Endothelial cell of umbilical vein (primary cell): ENCODE results near the gene B9D2. TPM values are rescaled to one million over a fixed set of nuclear protein-coding genes. Genes with fewer than 3 reads are reported as not detected.

Experiments used
- BruUV-seq: library from RNA; stranded (reverse); fragments of 400-500 nt; replicated peaks from 2 replicates; lab custom pipeline; 2021; lab: Mats Ljungman, UMichigan
- CTCF ChIA-PET: fragments of 300-600, 350-600 bp; sonication (Branson Sonifier 250); formaldehyde crosslinking; loops from one replicate; lab custom pipeline; 2021; ENCODE audit warnings: antibody characterized with exemption, inconsistent platforms; lab: Charles Lee
- POLR2A ChIA-PET: fragments of 300-600, 350-600 bp; sonication (Branson Sonifier 250); formaldehyde crosslinking; loops from one replicate; lab custom pipeline; 2021; ENCODE audit warnings: antibody characterized with exemption, inconsistent platforms; lab: Charles Lee
- DNase-seq: peaks from one replicate; pipeline ENCODE4 v3.0.0-alpha.2; 2011; ENCODE audit warnings: low read depth, low spot score
- FAIRE-seq: peaks from 2 replicates; lab custom pipeline; 2011; peaks lifted over from hg19 to GRCh38; lab: Jason Lieb, UNC
- H2AFZ ChIP-seq: 2 replicates; pipeline ENCODE4 v1.6.0; 2012; ENCODE audit warnings: low read depth, low read length, control low read depth, inconsistent platforms
- H3K27ac ChIP-seq: 2 replicates; pipeline ENCODE4 v1.5.1; 2011; ENCODE audit warnings: low read depth, mild to moderate bottlenecking, control low read depth, low read length, moderate library complexity; ENCODE audit not compliant: insufficient read depth
- H3K27me3 ChIP-seq, 2 experiments: 2 replicates each; pipeline versions ENCODE4 v1.6.0 to v1.6.1; 2011; ENCODE audit warnings: low read length in 2 of 2, mixed read lengths in 1 of 2; ENCODE audit not compliant: control insufficient read depth in 2 of 2, insufficient read depth in 2 of 2
- H3K36me3 ChIP-seq, 2 experiments: 2 replicates in 1 of 2; 3 replicates in 1 of 2; pipeline ENCODE4 v1.5.1; 2011; ENCODE audit warnings: low read length in 2 of 2, mild to moderate bottlenecking in 1 of 2, moderate library complexity in 1 of 2; ENCODE audit not compliant: control insufficient read depth in 2 of 2, insufficient read depth in 2 of 2; ENCODE audit errors: extremely low read depth in 1 of 2
- H3K4me1 ChIP-seq: 3 replicates; pipeline ENCODE4 v1.5.1; 2011; ENCODE audit warnings: mild to moderate bottlenecking, low read length; ENCODE audit not compliant: control insufficient read depth, insufficient read depth; ENCODE audit errors: extremely low read depth
- H3K4me2 ChIP-seq: 2 replicates; pipeline ENCODE4 v1.6.1; 2011; ENCODE audit warnings: low read length, control low read depth, mixed read lengths; ENCODE audit not compliant: insufficient read depth
- H3K4me3 ChIP-seq, 3 experiments: fragments of 200-600 bp in 1 of 3; sonication (generic), shearing (Covaris generic) in 1 of 3; replicated peaks in 1 of 3; 2 replicates each; pipeline ENCODE4 v1.5.1; 2011 to 2016; ENCODE audit warnings: control low read depth in 3 of 3, low read length in 3 of 3, mild to moderate bottlenecking in 2 of 3, inconsistent platforms in 1 of 3, low read depth in 1 of 3, moderate library complexity in 1 of 3; ENCODE audit not compliant: insufficient read depth in 1 of 3
- H3K79me2 ChIP-seq: 2 replicates; pipeline ENCODE4 v1.6.0; 2012; ENCODE audit warnings: low read length, inconsistent platforms; ENCODE audit not compliant: control insufficient read depth, insufficient read depth
- H3K9ac ChIP-seq: replicated peaks from 2 replicates; pipeline ENCODE3; 2011; ENCODE audit warnings: low read length, control low read depth; ENCODE audit not compliant: insufficient read depth; ENCODE audit errors: extremely low read depth
- H3K9me1 ChIP-seq: replicated peaks from 3 replicates; pipeline ENCODE4 v1.6.0; 2011; ENCODE audit warnings: mild to moderate bottlenecking, low read length; ENCODE audit not compliant: control insufficient read depth, insufficient read depth; ENCODE audit errors: extremely low read depth
- H3K9me3 ChIP-seq: replicated peaks from 2 replicates; pipeline ENCODE4 v1.5.1; 2012; ENCODE audit warnings: low read length, inconsistent platforms; ENCODE audit not compliant: control insufficient read depth, insufficient read depth
- H4K20me1 ChIP-seq: replicated peaks from 2 replicates; pipeline ENCODE3; 2011; ENCODE audit warnings: mild to moderate bottlenecking, low read length; ENCODE audit not compliant: control insufficient read depth, insufficient read depth; ENCODE audit errors: extremely low read depth
- EZH2 ChIP-seq: IDR thresholded peaks from 2 replicates; pipeline ENCODE4 v1.6.1; 2012; ENCODE audit warnings: borderline replicate concordance, low read depth, mild to moderate bottlenecking, moderate library complexity, low read length, inconsistent platforms; ENCODE audit not compliant: severe bottlenecking
- FOS ChIP-seq: IDR thresholded peaks from 2 replicates; pipeline ENCODE4 v1.6.1; 2011; ENCODE audit warnings: mild to moderate bottlenecking, low read length, moderate library complexity, borderline replicate concordance; ENCODE audit not compliant: insufficient read depth
- JUN ChIP-seq: IDR thresholded peaks from 2 replicates; pipeline ENCODE4 v1.6.1; 2011; ENCODE audit warnings: borderline replicate concordance, low read depth; ENCODE audit not compliant: insufficient read length, insufficient read depth
- MAX ChIP-seq: IDR thresholded peaks from 2 replicates; pipeline ENCODE4 v1.6.1; 2011; ENCODE audit not compliant: insufficient read depth, insufficient read length
- MYC ChIP-seq: IDR thresholded peaks from one replicate; pipeline ENCODE4 v1.6.1; 2011; ENCODE audit warnings: mild to moderate bottlenecking, low read depth, low read length
- POLR2A ChIP-seq: IDR thresholded peaks from 2 replicates; pipeline ENCODE4 v1.6.1; 2012; ENCODE audit warnings: low read depth, mild to moderate bottlenecking, control low read depth, low read length
- POLR2AphosphoS5 ChIP-seq: IDR thresholded peaks from 2 replicates; pipeline ENCODE4 v1.6.1; 2012; ENCODE audit warnings: low read depth, mild to moderate bottlenecking, control low read depth, low read length, moderate library complexity; ENCODE audit not compliant: insufficient read depth
- dilution Hi-C: fragments of 300-500 bp; cut with MboI; formaldehyde crosslinking; loops from one replicate; pipeline ENCODE4 v1.15.0; 2019; ENCODE audit warnings: low sequenced_read_pairs; ENCODE audit not compliant: extremely low pct_ligation_motif_present
- intact Hi-C: fragments of 100-400 bp; cut with micrococcal nuclease; formaldehyde crosslinking; loops from one replicate; pipeline ENCODE4 v1.10.0; 2022
- polyA plus RNA-seq, 4 experiments: library from polyadenylated mRNA; depleted of rRNA in 3 of 4; stranded (reverse) in 3 of 4; unstranded in 1 of 4; fragments of >200 nt; gene quantifications; 2 replicates each; pipeline versions ENCODE4 v1.2.1 to v1.2.3, GENCODE V29; 2011 to 2012; ENCODE audit warnings: missing spikeins in 1 of 4
- total RNA-seq: library from RNA; stranded (reverse); gene quantifications from 2 replicates; pipeline ENCODE4 v1.2.3, GENCODE V29; 2021

The B9D2 gene
- total and polyA plus RNA-seq, 2 donors (not counting 3 experiments of a cell fraction or from before 2014, with no cell fraction given): 12.2 to 23.9 TPM

- Histone ChIP-seq H3K27ac (no peak overlapping the region), H3K9ac (no peak overlapping the region), H3K27me3 (no peaks in the 10 kb centered on the region), H3K4me2 (no peak overlapping the region), H3K9me1 (no peaks in the 10 kb centered on the region), H3K36me3 (peaks cover 0 to 20% of the 10 kb centered on the region in 2 experiments), H2AFZ (no peak overlapping the region), H3K79me2 (no peaks in the 10 kb centered on the region), H3K4me3 (no peak overlapping the region), H4K20me1 (no peaks in the 10 kb centered on the region), H3K4me1 (peaks cover 9% of the 10 kb centered on the region), H3K9me3 (no peaks in the 10 kb centered on the region)
- no peak for TF ChIP-seq FOS
- no peak for TF ChIP-seq JUN
- no peak for TF ChIP-seq EZH2
- no peak for TF ChIP-seq MYC
- no peak for TF ChIP-seq POLR2A
- TF ChIP-seq POLR2AphosphoS5: no peak
- no peak for TF ChIP-seq MAX
- intact Hi-C loops (no loop called here), dilution Hi-C loops (no loop called here)
- DNase-seq: no peak
- CTCF ChIA-PET: no interaction called here
- POLR2A ChIA-PET: no interaction called here
- BruUV-seq: no TSS peak
- FAIRE-seq: no peak
Measured at GRCh38 chr19:41411100-41411967, 47.4 kb upstream of the B9D2 start.
